ENCODE results near the gene ZNF444. TPM values are rescaled to one million over a fixed set of nuclear protein-coding genes. Genes with fewer than 3 reads are reported as not detected.

ZNF444 gene
- total RNA-seq, 1 donor from 2014 or later = 33.1 TPM

DNA sequence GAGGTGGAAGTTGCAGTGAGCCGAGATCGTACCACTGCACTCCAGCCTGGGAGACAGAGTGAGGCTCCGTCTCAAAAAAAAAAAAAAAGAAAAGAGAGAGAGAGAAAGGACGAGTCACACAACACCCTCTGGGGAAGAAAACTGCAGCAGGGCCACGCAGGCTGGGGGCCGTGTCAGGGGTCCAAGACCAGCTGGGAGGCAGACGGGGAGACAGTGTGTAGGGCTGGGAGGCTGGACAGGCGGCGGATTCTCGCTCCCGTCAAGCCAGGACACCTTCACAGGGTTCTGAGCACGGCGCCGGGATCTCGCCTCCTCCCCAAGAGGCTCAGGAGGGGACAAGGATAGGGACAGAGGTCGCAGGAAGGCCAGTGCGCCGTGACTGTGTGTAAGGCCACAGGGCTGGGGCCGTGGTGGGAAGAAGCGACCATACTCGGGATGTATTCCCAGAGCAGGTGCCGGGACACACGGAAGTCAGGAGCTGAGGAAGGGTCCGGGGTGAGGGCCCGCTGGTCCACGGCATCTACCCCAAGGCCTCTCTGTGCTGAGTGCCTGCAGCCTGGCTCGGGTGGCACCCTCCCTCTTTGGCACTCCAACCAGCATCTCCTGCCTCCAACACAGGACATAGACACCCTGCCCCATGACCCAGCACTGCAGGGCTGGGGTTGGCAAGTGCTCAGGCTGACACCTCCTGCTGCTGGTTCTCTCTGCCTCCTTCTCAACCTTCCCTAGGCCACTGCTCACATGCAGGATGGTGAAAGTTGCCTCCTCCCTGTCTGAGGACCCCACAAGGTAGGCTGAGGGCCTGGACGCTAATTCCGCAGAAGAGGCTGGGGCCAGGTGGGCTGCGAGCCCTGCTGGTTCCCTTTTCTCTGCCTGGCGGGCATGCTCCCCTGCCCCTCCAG is 41.2 kb upstream of the ZNF444 start:
- Mint-ChIP-seq H3K36me3 (ENCODE audit: low read depth) (peaks cover 5% of the 10 kb centered on the region), H3K4me1 (ENCODE audit: low read depth) (no peaks in the 10 kb centered on the region), H3K9me3 (ENCODE audit: low read depth) (no peaks in the 10 kb centered on the region), H3K4me3 (ENCODE audit: unreplicated experiment) (no peak overlapping the region), H3K27me3 (ENCODE audit: low read depth) (no peaks in the 10 kb centered on the region), H3K27ac (ENCODE audit: unreplicated experiment) (peak overlapping the region; percentile 45)
- peak; percentile 87 for DNase-seq (ENCODE audit: low spot score)
- TF ChIP-seq, protein P1, sequence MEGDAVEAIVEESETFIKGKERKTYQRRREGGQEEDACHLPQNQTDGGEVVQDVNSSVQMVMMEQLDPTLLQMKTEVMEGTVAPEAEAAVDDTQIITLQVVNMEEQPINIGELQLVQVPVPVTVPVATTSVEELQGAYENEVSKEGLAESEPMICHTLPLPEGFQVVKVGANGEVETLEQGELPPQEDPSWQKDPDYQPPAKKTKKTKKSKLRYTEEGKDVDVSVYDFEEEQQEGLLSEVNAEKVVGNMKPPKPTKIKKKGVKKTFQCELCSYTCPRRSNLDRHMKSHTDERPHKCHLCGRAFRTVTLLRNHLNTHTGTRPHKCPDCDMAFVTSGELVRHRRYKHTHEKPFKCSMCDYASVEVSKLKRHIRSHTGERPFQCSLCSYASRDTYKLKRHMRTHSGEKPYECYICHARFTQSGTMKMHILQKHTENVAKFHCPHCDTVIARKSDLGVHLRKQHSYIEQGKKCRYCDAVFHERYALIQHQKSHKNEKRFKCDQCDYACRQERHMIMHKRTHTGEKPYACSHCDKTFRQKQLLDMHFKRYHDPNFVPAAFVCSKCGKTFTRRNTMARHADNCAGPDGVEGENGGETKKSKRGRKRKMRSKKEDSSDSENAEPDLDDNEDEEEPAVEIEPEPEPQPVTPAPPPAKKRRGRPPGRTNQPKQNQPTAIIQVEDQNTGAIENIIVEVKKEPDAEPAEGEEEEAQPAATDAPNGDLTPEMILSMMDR (IDR thresholded peaks at IDR 0.05) = no peak

DNA sequence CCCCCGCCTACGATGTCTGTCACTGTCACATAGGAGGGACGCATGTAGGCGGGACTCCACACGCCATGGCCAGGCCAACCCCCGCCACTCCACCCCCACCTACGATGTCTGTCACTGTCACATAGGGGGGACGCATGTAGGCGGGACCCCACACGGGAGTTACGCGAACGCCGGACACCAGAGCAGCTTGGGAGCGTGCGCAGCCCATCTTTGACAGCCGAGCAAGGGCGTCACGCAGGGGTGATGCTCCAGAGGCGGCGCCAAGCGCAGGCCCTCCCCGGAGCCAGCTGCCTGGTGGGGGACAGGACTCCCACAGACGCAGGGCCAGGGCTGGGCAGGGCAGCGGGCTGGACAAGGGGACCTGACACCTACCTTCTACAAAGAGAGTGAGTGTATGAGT is 40.0 kb upstream of the ZNF444 start:
- no peak overlapping the region for H3K27ac Mint-ChIP-seq (ENCODE audit: unreplicated experiment)
- TF ChIP-seq, protein P1 (IDR thresholded peaks at IDR 0.05) = no peak
- peaks cover 3% of the 10 kb centered on the region for H3K36me3 Mint-ChIP-seq (ENCODE audit: low read depth)
- H3K27me3 Mint-ChIP-seq (ENCODE audit: low read depth) = no peaks in the 10 kb centered on the region
- H3K4me1 Mint-ChIP-seq (ENCODE audit: low read depth) = peaks cover 2% of the 10 kb centered on the region
- DNase-seq (ENCODE audit: low spot score) = peak; percentile 86
- H3K9me3 Mint-ChIP-seq (ENCODE audit: low read depth) = no peaks in the 10 kb centered on the region
- H3K4me3 Mint-ChIP-seq (ENCODE audit: unreplicated experiment) = no peak overlapping the region

DNA sequence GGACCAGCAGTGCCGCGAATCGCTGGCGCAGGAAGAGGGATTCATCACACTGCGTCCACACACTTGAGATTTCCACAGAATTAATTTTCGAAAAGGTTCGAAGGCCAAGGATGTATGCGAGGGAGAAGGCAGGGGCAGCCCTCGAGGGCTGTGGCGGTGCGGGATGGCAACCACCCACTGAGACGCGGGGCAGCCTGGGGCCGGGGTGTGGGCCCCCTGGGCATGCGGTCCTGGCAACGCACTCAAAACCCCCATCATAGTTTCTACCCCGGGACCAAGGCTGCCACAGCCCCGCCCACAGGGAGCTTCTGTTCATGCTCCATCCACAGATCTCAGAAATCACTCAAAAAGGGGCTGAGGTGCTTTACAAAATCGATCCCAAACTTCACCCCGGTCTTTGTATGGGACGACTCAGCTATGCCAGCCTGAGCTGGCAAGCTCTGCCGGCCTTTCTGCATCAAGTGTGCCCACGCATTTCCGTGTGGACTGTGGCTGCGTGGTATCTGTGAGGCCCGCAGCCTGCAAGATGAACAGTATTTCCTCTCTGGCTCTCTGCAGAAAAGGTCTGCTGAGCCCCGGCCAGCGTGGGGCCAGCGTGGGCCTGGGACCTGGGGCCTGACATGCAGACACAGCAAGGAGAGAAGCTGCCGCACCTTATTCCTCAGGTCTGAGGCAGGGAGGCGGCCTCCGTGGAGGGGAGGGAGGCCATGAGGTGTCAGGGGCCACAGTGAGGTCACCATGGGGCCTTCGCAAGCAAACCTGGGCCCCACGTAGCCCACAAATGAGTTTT is 39.1 kb upstream of the ZNF444 start:
- H3K36me3 Mint-ChIP-seq (ENCODE audit: low read depth) = peaks cover 3% of the 10 kb centered on the region
- no peak overlapping the region for H3K27ac Mint-ChIP-seq (ENCODE audit: unreplicated experiment)
- TF ChIP-seq, protein P1 (IDR thresholded peaks at IDR 0.05) = no peak
- DNase-seq (ENCODE audit: low spot score) = no peak
- no peaks in the 10 kb centered on the region for H3K9me3 Mint-ChIP-seq (ENCODE audit: low read depth)
- H3K4me1 Mint-ChIP-seq (ENCODE audit: low read depth) = peaks cover 4% of the 10 kb centered on the region
- H3K4me3 Mint-ChIP-seq (ENCODE audit: unreplicated experiment) = no peak overlapping the region
- no peaks in the 10 kb centered on the region for H3K27me3 Mint-ChIP-seq (ENCODE audit: low read depth)

DNA sequence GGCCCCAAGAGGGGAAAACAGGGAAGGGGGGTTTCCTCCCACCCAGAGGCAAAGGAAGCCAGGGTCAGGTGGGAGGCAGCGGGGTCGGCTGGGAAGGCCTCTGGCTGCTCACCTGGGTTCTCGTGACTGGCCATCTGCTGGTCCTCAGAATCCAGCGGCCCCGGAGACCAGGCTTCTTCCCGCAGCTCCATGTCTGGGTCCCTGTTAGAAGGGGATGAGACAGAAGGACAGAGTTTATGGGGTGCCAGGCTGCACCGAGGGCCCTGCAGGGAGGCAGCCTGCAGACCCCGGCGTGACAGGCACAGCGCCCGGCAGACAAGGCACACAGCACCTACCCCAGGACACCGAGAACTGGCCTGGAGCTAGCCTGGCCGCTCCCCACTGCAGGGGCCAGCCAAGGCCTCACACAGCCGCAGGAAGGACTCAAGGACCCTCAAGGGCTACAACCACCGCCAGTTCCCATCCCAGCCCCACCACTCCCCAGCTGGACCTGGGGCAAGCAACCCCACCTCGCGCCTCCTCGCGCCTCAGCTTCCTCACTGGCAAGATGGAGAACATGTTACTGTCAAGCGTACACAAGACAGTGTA is 38.0 kb upstream of the ZNF444 start:
- peaks cover 4% of the 10 kb centered on the region for H3K4me1 Mint-ChIP-seq (ENCODE audit: low read depth)
- H3K27ac Mint-ChIP-seq (ENCODE audit: unreplicated experiment) = no peak overlapping the region
- no peak overlapping the region for H3K4me3 Mint-ChIP-seq (ENCODE audit: unreplicated experiment)
- peaks cover 3% of the 10 kb centered on the region for H3K36me3 Mint-ChIP-seq (ENCODE audit: low read depth)
- H3K9me3 Mint-ChIP-seq (ENCODE audit: low read depth) = no peaks in the 10 kb centered on the region
- TF ChIP-seq, protein P1 (IDR thresholded peaks at IDR 0.05) = no peak
- no peak for DNase-seq (ENCODE audit: low spot score)
- no peaks in the 10 kb centered on the region for H3K27me3 Mint-ChIP-seq (ENCODE audit: low read depth)

DNA sequence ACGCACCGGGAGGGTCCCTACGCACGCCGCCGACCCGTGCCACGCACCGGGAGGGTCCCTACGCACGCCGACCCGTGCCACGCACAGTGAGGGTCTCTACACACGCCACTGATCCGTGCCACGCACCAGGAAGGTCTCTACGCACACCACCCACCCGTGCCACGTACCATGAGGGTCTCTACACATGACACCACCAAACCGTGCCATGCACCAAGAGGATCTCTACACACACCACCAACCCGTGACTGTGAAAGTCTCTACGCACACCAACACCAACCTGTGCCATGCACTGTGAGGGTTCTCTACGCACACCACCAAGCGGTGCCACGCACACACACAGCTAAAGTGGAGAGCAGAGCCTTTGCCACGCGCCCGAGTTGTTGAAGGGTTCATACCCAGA is 36.7 kb upstream of the ZNF444 start:
- Mint-ChIP-seq H3K4me3 (ENCODE audit: unreplicated experiment) (no peak overlapping the region), H3K27me3 (ENCODE audit: low read depth) (no peaks in the 10 kb centered on the region), H3K36me3 (ENCODE audit: low read depth) (peaks cover 3% of the 10 kb centered on the region), H3K9me3 (ENCODE audit: low read depth) (no peaks in the 10 kb centered on the region), H3K27ac (ENCODE audit: unreplicated experiment) (no peak overlapping the region), H3K4me1 (ENCODE audit: low read depth) (peaks cover 13% of the 10 kb centered on the region)
- DNase-seq (ENCODE audit: low spot score) = no peak
- TF ChIP-seq, protein P1 (IDR thresholded peaks at IDR 0.05) = no peak

Data from chondrocyte (in vitro differentiated cells).